Astrocyte of the spinal cord (primary cell): Measurements from ENCODE around the gene UBL7.

Source experiments
- DNase-seq: peaks from one replicate; pipeline ENCODE4 v3.0.0; 2011; ENCODE audit warnings: low read depth, low spot score
- H3K4me3 ChIP-seq: 2 replicates; pipeline ENCODE4 v1.5.1; 2011; ENCODE audit warnings: low read depth, mild to moderate bottlenecking, low read length, moderate library complexity
- in situ Hi-C: cut with HindIII; loops from 2 replicates; pipeline ENCODE4 v1.10.0; 2017; ENCODE audit warnings: low sequenced_read_pairs
- TF ChIP-seq, protein P1 (sequence below): IDR thresholded peaks from 2 replicates; pipeline ENCODE4 v1.5.1; 2012; ENCODE audit warnings: low read depth, mild to moderate bottlenecking, low read length, inconsistent platforms

The UBL7 gene

GRCh38 chr15:74414081-74414580 is 46.8 kb downstream of the UBL7 start:
- H3K4me3 ChIP-seq: no peak overlapping the region
- TF ChIP-seq, protein P1, sequence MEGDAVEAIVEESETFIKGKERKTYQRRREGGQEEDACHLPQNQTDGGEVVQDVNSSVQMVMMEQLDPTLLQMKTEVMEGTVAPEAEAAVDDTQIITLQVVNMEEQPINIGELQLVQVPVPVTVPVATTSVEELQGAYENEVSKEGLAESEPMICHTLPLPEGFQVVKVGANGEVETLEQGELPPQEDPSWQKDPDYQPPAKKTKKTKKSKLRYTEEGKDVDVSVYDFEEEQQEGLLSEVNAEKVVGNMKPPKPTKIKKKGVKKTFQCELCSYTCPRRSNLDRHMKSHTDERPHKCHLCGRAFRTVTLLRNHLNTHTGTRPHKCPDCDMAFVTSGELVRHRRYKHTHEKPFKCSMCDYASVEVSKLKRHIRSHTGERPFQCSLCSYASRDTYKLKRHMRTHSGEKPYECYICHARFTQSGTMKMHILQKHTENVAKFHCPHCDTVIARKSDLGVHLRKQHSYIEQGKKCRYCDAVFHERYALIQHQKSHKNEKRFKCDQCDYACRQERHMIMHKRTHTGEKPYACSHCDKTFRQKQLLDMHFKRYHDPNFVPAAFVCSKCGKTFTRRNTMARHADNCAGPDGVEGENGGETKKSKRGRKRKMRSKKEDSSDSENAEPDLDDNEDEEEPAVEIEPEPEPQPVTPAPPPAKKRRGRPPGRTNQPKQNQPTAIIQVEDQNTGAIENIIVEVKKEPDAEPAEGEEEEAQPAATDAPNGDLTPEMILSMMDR: no peak
- in situ Hi-C loops: no loop called here
- DNase-seq: no peak

DNA sequence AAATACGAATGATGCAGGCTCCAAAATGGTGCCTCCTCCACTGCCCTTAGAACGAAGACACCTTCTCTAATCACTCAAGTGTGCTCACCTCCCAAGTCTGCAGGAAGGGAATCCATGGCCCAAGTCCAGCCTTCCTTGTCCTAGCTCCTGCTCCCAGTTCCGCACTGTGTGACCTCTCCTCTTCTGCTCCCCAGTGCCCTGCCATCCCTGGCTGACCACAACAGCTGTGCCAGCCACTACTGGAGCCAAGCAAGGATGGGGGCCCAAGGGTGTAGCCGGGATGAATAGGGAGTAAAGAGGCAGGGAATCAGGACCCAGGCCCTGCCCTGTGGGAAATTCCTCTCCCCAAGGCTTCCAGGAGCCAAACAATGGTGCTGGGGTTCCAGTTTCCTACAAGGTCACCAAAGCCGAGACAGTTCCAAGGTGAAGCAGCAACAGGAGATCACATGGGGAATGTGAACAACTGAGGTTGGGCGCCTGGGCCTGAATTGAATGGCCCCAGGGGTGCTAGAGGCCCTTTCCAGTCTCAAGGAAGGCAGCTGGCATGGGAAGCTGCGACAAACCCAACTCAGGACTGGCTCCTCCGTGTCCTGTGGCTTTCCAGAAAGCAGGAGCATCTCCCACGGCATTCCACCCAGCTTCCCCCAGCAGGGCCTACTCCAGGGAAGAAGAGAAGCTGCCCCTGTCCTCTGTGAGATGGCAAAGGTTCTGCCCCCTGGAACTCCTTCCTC is 47.4 kb downstream of the UBL7 start:
- TF ChIP-seq, protein P1: no peak
- in situ Hi-C loops: no loop called here
- DNase-seq: no peak

GRCh38 chr15:74412159-74412558 is 48.8 kb downstream of the UBL7 start:
- in situ Hi-C loops: no loop called here
- H3K4me3 ChIP-seq: no peak overlapping the region
- no peak for DNase-seq
- TF ChIP-seq, protein P1: no peak

More for the DNA sequence above, 47.4 kb downstream of the UBL7 start:
- no peak overlapping the region for H3K4me3 ChIP-seq

DNA sequence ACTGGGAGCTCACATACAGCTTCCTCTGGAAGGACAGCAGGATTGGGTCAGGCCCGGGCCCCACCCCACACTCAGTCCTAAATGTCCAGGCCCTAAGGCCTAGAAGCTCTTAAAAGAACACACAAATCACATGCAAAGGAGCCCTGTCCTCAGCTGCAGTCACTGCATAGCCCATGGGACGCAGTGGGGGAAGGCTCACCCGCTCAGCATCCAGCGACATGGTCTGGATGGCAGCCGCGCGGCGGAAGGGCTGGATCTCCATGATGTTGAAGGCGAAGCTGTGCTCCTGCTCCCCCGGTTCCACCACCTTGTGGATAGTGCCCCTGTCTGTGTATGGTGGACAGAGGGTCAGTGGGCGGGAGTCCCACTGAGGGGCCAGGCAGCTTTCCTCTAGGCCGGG is 49.3 kb downstream of the UBL7 start:
- DNase-seq: no peak
- no peak overlapping the region for H3K4me3 ChIP-seq
- in situ Hi-C loops: no loop called here
- TF ChIP-seq, protein P1: no peak

DNA sequence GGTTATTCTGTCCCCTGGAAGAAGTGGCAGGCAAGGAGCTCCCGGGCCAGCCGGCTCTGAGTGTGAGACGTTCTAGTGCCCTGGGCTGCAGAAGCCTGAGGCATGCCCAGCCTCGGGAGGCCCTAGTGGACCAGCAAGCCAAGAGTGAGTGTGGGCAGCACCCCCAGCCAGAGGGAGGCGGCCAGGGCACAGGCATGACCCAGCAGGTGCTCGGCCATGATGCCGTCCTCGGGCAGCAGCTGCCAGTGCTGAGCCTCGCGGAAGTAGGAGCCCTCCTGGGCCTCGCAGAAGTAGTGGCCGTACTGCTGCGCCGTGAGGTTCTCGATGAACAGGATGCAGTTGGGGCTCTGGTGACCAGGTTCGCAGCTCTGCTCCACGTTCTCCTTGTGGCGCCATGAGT is 50.5 kb downstream of the UBL7 start:
- H3K4me3 ChIP-seq: no peak overlapping the region
- in situ Hi-C loops: no loop called here
- no peak for DNase-seq
- TF ChIP-seq, protein P1: no peak

- TF ChIP-seq, protein P1: no peak
- no peak for DNase-seq
- in situ Hi-C loops: no loop called here
- no peak overlapping the region for H3K4me3 ChIP-seq
These were observed 51.7 kb downstream of the UBL7 start for GRCh38 chr15:74409225-74409624.

GRCh38 chr15:74408815-74409214 is 52.1 kb downstream of the UBL7 start:
- in situ Hi-C loops: no loop called here

More at GRCh38 chr15:74408815-74409214, 52.1 kb downstream of the UBL7 start:
- no peak overlapping the region for H3K4me3 ChIP-seq
- TF ChIP-seq, protein P1: no peak
- no peak for DNase-seq
